ENCODE data around the gene MDM4.
A peak's percentile ranks its signal among the peaks of the same experiment; 100 is the strongest.
"Not testable (repeated sequence)": the region's sequence is repeated elsewhere in the genome, so short reads cannot be mapped to it uniquely, and the experiment has no call there.

MDM4 gene

GRCh38 chr1:204520834-204521709, 4.9 kb downstream of the MDM4 start:
- DNase-seq: peak; percentile 72

DNA sequence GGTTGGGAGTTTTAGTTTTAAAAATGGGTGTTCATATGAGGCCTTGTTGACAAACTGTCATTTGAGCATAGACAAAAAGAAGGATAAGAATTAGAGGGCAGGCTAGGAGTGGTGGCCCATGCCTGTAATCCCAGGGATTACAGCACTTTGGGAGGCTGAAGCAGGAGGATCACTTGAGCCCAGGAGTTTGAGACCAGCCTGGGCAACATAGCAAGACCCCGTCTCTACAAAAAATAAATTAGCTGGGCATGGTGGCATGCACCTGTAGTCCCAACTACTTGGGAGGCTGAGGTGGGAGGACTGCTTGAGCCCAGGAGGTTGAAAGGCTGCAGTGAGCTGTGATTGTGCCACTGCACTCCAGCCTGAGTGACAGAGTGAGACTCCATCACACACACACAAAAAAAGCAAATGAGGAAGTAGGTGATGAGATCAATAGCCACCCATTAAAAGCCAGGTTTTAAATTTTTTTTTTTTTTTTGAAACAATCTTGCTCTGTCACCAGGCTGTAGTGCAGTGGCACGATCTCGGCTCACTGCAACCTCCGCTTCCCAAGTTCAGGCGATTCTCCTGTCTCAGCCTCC, 5.8 kb downstream of the MDM4 start:
- DNase-seq: not testable (repeated sequence)

DNA sequence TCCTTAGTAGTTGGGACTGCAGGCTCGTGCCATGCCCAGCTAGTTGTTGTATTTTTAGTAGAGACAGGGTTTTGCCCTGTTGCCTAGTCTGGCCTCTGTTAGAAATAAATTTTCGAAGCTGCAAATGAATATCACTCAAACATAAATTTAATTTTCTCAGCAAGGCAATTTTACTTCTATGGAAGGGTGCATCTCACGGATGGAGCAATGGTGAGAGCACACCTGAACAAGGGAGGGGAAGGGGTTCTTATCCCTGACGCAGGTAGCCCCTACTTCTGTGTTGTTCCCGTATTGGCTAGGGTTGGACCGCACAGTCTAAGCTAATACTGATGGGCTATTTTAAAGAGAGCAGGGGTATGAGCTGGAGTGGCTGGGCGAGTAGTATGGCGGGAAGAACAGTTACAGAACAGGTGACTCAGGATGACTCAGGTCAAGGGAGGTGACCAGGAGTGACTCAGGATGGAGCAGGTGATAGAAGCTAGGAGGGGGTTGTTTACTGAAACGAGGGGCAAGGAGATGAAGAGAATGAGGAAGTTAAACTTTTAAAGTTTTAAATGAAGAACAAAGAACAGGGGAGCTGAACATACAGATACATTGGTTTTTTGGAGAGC, 7.5 kb downstream of the MDM4 start:
- DNase-seq: no peak

GRCh38 chr1:204524986-204525385, 8.8 kb downstream of the MDM4 start:
- no peak for DNase-seq

GRCh38 chr1:204528241-204528640, 12.0 kb downstream of the MDM4 start:
- no peak for DNase-seq

- no peak for DNase-seq
These were observed 12.5 kb downstream of the MDM4 start for GRCh38 chr1:204528677-204529076.

GRCh38 chr1:204529371-204529895, 13.2 kb downstream of the MDM4 start:
- no peak for DNase-seq

DNA sequence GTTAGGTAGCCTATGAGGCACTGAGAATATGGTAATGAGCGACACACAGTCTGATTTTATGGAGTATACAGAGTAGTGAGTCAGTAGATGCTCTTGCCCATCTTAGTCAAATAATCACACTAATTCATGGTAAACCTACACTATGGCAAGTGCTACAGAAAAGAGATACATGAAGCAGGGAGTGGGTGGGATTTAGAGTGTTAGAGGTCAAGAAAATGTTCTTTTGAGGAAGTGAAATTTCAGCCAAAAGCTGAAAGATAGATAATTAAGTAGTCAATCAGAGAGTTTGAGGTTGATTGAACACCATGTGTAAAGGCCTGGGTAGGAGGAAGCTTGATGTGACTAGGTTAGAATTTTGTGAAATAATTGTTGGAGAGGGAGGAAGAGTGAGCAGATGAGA, 14.7 kb downstream of the MDM4 start:
- DNase-seq: no peak

GRCh38 chr1:204532832-204533231, 16.6 kb downstream of the MDM4 start:
- no peak for DNase-seq

- DNase-seq: no peak
These were observed 25.4 kb downstream of the MDM4 start for GRCh38 chr1:204541626-204542025.

- no peak for DNase-seq
These were observed 28.1 kb downstream of the MDM4 start for GRCh38 chr1:204544321-204544720.

GRCh38 chr1:204545202-204545601, 29.0 kb downstream of the MDM4 start:
- DNase-seq: no peak

- no peak for DNase-seq
These were observed 29.7 kb downstream of the MDM4 start for GRCh38 chr1:204545881-204546280.

DNA sequence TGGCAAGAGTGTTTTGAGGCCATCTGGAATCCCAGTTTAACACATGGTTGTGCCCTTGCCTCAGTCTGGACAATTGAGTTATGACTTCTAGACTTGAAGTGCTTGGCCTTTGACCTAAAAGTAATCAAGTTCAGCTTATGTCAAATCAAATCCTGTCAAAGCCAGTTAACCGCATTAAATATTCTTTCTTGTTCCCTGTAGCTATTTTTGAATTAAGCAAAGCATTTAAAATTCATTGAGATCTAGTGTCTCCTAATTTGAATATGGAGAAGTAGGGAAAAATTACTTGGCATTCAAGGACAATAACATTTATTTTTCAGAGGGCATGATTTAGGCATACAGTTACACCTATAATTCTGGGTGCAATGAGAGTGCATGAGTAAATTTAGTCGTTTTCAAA, 32.1 kb downstream of the MDM4 start:
- no peak for DNase-seq

- DNase-seq: no peak
These were observed 33.1 kb downstream of the MDM4 start for GRCh38 chr1:204549313-204549712.

GRCh38 chr1:204550926-204551325, 34.7 kb downstream of the MDM4 start:
- DNase-seq: no peak

DNA sequence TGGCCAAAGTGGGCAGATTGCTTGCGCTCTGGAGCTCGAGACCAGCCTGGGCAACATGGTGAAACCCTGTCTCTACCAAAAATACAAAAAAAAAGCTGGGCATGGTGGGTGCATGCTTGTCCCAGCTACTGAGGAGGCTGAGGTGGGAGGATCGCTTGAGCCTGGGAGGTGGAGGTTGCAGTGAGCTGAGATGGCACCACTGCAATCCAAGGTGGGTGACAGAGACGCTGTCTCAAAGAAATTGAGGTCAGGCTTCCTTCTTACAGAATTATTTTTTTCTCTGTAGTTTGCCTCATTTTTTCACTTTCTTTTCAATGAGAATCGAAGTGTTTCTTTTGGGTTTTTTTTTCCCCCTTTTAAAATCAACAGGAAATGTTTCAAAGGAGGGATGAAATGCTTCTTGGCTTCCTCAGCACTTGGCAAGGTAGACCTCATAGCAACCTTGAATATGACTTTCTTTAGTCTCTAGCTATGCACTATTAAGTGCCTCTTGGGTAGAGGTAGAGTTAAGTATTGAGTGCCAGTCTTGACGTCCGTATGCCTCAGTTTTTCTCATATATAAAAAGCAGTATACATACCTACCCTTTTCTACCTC, 40.3 kb downstream of the MDM4 start:
- DNase-seq: no peak

DNA sequence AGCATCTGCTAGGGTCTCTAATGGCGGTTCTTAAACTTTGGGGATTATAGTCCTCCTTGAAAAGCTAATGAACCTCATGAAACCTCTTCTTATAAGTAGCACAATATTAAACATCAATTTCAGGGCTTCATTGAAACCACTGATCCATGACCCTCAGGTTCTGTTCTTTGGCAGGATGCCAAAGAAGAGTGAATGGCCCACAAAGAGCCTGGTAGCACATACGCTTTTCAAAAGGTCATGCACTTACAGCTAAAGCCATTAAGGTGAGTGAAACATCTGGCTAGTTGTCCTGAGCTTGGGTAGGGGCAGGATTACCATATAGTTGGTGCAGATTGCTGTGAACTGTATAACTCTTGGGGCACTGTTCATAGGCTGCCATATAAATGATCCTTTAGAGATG, 42.3 kb downstream of the MDM4 start:
- DNase-seq: no peak

DNA sequence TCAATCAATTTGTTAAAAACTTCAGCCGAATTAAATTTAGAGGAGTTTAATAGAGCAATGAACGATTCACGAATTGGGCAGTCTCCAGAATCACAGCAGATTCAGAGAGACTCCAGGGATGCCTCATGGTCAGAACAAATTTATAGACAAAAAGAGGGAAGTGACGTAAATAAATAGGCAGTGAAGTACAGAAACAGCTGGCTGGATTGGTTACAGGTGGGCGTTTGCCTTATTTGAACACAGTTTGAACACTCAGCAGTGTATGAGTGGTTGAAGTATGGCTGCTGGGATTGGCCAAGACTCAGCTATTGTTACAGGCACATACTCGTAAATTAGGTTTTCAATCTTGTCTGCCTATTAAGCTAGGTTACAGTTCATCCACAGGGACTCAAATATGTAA, 43.8 kb downstream of the MDM4 start:
- not testable (repeated sequence) for DNase-seq

- no peak for DNase-seq
These were observed 44.5 kb downstream of the MDM4 start for GRCh38 chr1:204560590-204561150.

DNA sequence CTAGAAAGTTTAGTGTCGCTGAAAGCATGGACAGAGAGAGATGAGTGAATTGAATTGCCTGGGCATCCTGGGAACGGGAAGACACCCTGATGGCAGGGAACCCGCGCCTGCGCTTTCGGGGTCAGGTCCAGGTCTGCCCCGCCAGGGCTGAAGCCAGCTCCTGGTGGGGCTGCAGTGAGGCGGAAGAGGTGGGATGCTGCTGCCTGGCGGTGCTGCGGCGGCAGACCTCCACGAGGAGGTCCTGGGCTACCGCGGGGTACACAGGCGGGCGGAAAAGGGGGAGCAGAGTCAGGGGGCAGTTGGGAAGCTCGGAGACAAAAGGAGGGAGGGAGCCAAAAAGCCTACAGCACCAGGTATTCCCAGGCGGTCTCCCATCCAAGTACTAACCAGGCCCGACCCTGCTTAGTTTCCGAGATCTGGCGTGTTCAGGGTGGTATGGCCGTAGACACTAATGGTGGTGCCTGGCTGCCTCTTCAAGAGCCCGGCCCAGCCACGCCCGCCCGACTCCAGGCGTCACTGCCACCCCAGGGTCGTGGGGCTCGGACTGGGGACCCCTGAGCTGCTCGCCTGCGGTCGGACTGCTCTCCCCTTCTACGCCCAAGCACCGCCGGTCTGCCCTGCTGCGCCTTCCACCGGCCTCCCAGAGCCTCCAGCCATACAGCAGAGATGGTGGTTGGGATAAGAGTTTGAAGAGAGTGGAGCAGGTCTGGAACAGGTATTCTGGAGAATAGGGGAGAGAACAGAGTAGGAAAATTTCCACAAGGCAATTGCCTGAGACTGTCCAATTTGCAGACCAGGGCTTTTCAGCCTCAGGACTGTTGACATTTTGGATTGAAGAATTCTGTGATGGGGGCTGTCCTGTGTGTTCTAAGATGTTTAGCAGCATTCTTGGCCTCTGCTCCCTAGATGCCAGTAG, 46.1 kb downstream of the MDM4 start:
- no peak for DNase-seq

DNA sequence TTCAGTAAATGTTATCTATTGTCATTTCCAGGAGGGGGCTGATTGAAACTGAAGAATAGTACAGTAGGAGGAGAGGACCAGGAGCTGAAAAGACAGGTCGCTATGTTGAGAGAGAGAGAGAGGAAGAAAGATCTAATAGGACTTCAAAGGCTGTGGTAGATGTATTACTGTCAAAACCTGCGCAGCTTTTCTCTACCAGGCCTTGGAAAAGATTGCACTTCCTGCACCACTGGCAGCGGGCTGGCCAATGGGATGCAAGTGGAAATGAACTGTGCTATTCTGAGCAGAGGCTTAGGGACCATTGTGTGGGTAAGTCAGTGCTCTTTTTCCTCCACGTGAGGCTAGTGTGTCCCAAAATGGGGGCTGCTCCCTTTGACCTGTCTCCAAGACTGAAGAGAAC, 47.1 kb downstream of the MDM4 start:
- no peak for DNase-seq

All from NCI-H2029 treated with DMSO at 0.1 percent for 48 hours (cell line).